Panc1 (cell line): Measurements from ENCODE around the gene RAPGEF1.

Source experiments
- CTCF ChIP-seq: fragments of 450-650 bp; IDR thresholded peaks from 2 replicates; pipeline ENCODE4 v1.5.1; 2017; ENCODE audit warnings: mild to moderate bottlenecking
- POLR2AphosphoS5 ChIP-seq: IDR thresholded peaks from 2 replicates; pipeline ENCODE4 v1.6.1; 2012; ENCODE audit warnings: mild to moderate bottlenecking, low read depth, low read length, moderate library complexity
- REST ChIP-seq, 2 experiments: IDR thresholded peaks; 2 replicates each; pipeline ENCODE4 v1.6.1; 2011 to 2012; ENCODE audit warnings: low read depth in 2 of 2, control low read depth in 1 of 2, low read length in 1 of 2, mild to moderate bottlenecking in 1 of 2, moderate library complexity in 1 of 2; ENCODE audit not compliant: insufficient read depth in 1 of 2
- TCF7L2 ChIP-seq: IDR thresholded peaks from 2 replicates; pipeline ENCODE4 v1.6.1; 2011; ENCODE audit warnings: mild to moderate bottlenecking, low read depth, low read length, inconsistent platforms

GRCh38 chr9:131673068-131673467, 66.8 kb downstream of the RAPGEF1 start:
- TF ChIP-seq CTCF = no peak
- TF ChIP-seq POLR2AphosphoS5 = no peak
- no peak for TF ChIP-seq REST (IDR thresholded peaks at IDR 0.05; ENCODE audit: insufficient read depth in 1 of 2, low read depth in 2 of 2, low read length in 1 of 2)
- no peak for TF ChIP-seq TCF7L2
